Lung (tissue), 12 donors: Measurements from ENCODE around the gene MMP11. TPM values are rescaled to one million over a fixed set of nuclear protein-coding genes. Genes with fewer than 3 reads are reported as not detected.

ENCODE experiments used
- ATAC-seq: fragments of 200-7000 bp; cut with Tn5 transposase; one replicate; pipeline ENCODE4 v1.9.1; 2020; ENCODE audit warnings: moderate number of reproducible peaks; ENCODE audit not compliant: insufficient read depth, low FRiP score
- DNase-seq, 3 donors: peaks; one replicate each; pipeline ENCODE4 v3.0.0-alpha.2; 2013 to 2017
- H3K27ac ChIP-seq, 2 donors: one replicate each; pipeline ENCODE4 v1.5.1; 2013; ENCODE audit warnings: mild to moderate bottlenecking in 2 of 2, moderate library complexity in 2 of 2, control low read depth in 1 of 2, inconsistent platforms in 1 of 2, low read depth in 1 of 2, low read length in 1 of 2
- H3K27me3 ChIP-seq, 3 donors: one replicate each; pipeline ENCODE4 v1.5.1; 2013; ENCODE audit warnings: low read length in 2 of 3; ENCODE audit not compliant: control insufficient read depth in 3 of 3, insufficient read depth in 3 of 3
- H3K36me3 ChIP-seq, 4 donors: one replicate each; pipeline ENCODE4 v1.5.1; 2013; ENCODE audit warnings: low read length in 4 of 4, mild to moderate bottlenecking in 1 of 4, moderate library complexity in 1 of 4; ENCODE audit not compliant: control insufficient read depth in 4 of 4, insufficient read depth in 4 of 4
- H3K4me1 ChIP-seq, 5 donors: one replicate each; pipeline ENCODE4 v1.5.1; 2013; ENCODE audit warnings: low read length in 5 of 5, mild to moderate bottlenecking in 2 of 5, moderate library complexity in 1 of 5; ENCODE audit not compliant: control insufficient read depth in 5 of 5, insufficient read depth in 5 of 5
- H3K4me3 ChIP-seq: one replicate; pipeline ENCODE4 v1.5.1; 2013; ENCODE audit warnings: mild to moderate bottlenecking, control low read depth, moderate library complexity
- H3K9ac ChIP-seq, 2 donors: one replicate each; pipeline ENCODE4 v1.5.1; 2013; ENCODE audit warnings: low read length in 2 of 2, control low read depth in 1 of 2; ENCODE audit not compliant: insufficient read depth in 1 of 2
- H3K9me3 ChIP-seq, 4 donors: one replicate each; pipeline ENCODE4 v1.5.1; 2013; ENCODE audit warnings: low read length in 3 of 4, mild to moderate bottlenecking in 1 of 4, moderate library complexity in 1 of 4; ENCODE audit not compliant: control insufficient read depth in 4 of 4, insufficient read depth in 3 of 4
- CTCF ChIP-seq: IDR thresholded peaks from 2 replicates; pipeline ENCODE4 v1.5.1; 2012; ENCODE audit warnings: mild to moderate bottlenecking; ENCODE audit errors: control extremely low read depth, extremely low read depth
- WGBS, 2 donors: extraction: QIAGEN DNeasy Blood & Tissue Kit; methylation state at CpG; one replicate each; pipeline ENCODE4 v1.1.7; 2013; 5-methylcytosine and 5-hydroxymethylcytosine counted together
- polyA plus RNA-seq, 2 donors: library from polyadenylated mRNA; stranded (reverse); fragments of 200-250 nt; gene quantifications; one replicate each; pipeline ENCODE4 v1.2.1, GENCODE V29; 2013
- total RNA-seq, 2 donors: library from RNA; depleted of rRNA in 1 of 2; stranded (reverse); fragments of >200 nt in 1 of 2; gene quantifications; one replicate each; pipeline ENCODE4 v1.2.1, GENCODE V29; 2014 to 2021
- donor health status: control.
- donor health status: control.
- donor health status: Bipolar disorder and iron deficiency.
- donor health status: healthy.
- donor health status: DM: yes; HTN: yes; CAD: no.

MMP11 gene
- total and polyA plus RNA-seq, 4 donors, result 0.43 to 2.6 (median 1.4) TPM

DNA sequence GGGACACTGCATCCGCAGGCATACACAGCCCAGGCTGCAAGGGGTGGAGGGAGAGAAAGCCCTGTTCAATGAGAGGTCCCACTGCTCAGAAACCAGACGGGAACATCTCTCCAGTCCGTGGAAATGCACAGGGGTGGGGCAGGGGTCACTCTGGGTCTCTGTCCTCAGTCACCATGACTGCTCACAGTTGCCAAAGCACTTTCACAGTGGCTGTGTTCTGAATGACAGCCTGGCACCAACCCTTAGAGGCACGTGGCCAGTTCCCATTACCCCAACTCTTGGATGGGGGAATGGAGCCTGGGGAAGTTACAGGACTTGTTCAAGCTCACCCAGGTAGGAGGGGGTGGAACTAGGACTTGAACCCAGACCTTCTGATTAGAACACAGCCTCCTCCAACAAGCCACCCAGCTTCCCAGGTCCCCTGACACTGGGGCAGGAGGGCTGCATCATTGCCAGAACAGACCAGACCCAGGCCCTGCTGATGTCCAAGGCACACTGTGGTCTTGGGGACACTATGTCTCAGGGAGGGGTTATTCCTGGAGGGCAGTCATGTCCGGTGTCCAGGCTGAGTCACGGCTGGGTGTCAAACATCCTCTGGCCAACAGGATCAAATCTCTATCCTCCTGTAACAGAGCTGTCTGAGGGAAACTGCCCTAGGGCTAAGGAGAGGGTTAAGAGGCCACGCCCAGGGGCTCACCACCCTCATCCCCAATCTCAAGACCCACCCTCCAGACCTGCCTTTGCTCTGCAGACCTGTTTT lies 30.0 kb upstream of the MMP11 start:
- Histone ChIP-seq H3K4me3 (no peak overlapping the region), H3K27me3 (no peaks in the 10 kb centered on the region), H3K27ac (peak overlapping the region in 1 of 2 donors; percentile 5), H3K9me3 (peaks cover 0 to 8% (median 0%) of the 10 kb centered on the region in 4 donors), H3K9ac (no peak overlapping the region), H3K4me1 (no peaks in the 10 kb centered on the region), H3K36me3 (peaks cover 6 to 33% (median 28%) of the 10 kb centered on the region in 4 donors)
- ATAC-seq (no peak), DNase-seq (no peak)
- WGBS, 2 donors, result 79 to 85% methylated on average over 7 of the region's 7 CpGs
- TF ChIP-seq CTCF, result no peak

DNA sequence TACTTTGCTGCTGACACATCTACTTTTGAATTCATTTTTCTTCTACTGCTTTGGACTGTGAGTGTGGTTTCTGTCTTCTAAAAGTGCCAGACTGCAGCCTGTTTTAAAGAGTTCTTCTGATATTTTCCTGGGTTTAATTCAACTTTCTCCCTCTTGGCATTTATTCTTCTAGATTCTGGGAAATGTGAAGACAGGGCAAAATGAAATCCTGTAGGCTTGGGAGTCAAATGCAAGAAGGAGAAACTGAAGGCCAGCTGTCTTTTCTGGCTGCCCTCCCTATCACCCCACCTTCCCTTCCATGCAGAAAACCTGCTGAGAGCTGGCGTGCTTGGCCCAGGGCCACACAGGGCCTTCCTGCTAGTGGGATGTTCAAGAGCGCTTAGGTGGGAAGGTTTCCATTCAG lies 29.3 kb upstream of the MMP11 start:
- no peak for TF ChIP-seq CTCF
- ATAC-seq, result no peak
- Histone ChIP-seq H3K9me3 (peaks cover 0 to 8% (median 0%) of the 10 kb centered on the region in 4 donors), H3K9ac (no peak overlapping the region), H3K4me1 (no peaks in the 10 kb centered on the region), H3K36me3 (peaks cover 6 to 33% (median 28%) of the 10 kb centered on the region in 4 donors), H3K27me3 (no peaks in the 10 kb centered on the region), H3K4me3 (no peak overlapping the region), H3K27ac (no peak overlapping the region)
- peak in 1 of 3 donors; percentile 8 for DNase-seq
- 65 to 67% methylated on average over 2 of the region's 2 CpGs for WGBS, 2 donors

GRCh38 chr22:23744001-23744400 lies 28.6 kb upstream of the MMP11 start:
- Histone ChIP-seq H3K36me3 (peaks cover 6 to 33% (median 28%) of the 10 kb centered on the region in 4 donors), H3K9ac (no peak overlapping the region), H3K4me3 (no peak overlapping the region), H3K27me3 (no peaks in the 10 kb centered on the region), H3K4me1 (no peaks in the 10 kb centered on the region), H3K9me3 (peaks cover 0 to 8% (median 0%) of the 10 kb centered on the region in 4 donors), H3K27ac (no peak overlapping the region)
- no peak for TF ChIP-seq CTCF
- DNase-seq (no peak), ATAC-seq (no peak)
- 95 to 97% methylated on average over 13 of the region's 13 CpGs for WGBS, 2 donors

DNA sequence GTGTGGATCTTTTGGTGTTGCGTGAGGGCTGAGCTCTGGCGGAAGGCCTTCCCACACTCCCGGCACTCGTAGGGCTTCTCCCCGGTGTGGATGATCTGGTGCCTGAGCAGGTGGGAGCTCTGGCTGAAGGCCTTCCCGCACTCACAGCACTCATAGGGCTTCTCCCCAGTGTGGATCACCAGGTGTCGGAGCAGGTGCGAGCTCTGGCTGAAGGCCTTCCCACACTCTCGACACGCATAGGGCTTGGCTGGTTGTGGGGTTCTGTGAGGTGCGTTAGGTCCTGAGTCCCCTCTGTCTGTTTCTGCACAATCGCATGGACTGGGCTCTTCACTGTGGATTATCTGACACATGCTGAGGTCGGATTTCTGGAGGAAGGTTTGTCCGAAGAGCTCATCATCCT lies 28.2 kb upstream of the MMP11 start:
- no peak for TF ChIP-seq CTCF
- Histone ChIP-seq H3K36me3 (peaks cover 6 to 33% (median 28%) of the 10 kb centered on the region in 4 donors), H3K9ac (no peak overlapping the region), H3K27me3 (no peaks in the 10 kb centered on the region), H3K9me3 (peaks cover 0 to 8% (median 0%) of the 10 kb centered on the region in 4 donors), H3K27ac (no peak overlapping the region), H3K4me3 (no peak overlapping the region), H3K4me1 (peaks cover 0 to 1% (median 0%) of the 10 kb centered on the region in 5 donors)
- DNase-seq (no peak), ATAC-seq (no peak)
- WGBS, 2 donors, result 97 to 98% methylated on average over 14 of the region's 14 CpGs
